Measurements from ENCODE around the gene LMX1A.

GRCh38 chr1:165189011-165189410, 167.5 kb downstream of the LMX1A start:
- TF ChIP-seq MAX (IDR thresholded peaks at IDR 0.05) (no peak), CEBPB (IDR thresholded peaks at IDR 0.05) (no peak), FOXM1 (IDR thresholded peaks at IDR 0.05; ENCODE audit: borderline replicate concordance, low read depth) (no peak), TCF12 (IDR thresholded peaks at IDR 0.05; ENCODE audit: low read depth) (no peak), ZBTB7A (IDR thresholded peaks at IDR 0.05; ENCODE audit: low read depth) (no peak), RAD21 (IDR thresholded peaks at IDR 0.05; ENCODE audit: low read depth) (no peak), TEAD4 (IDR thresholded peaks at IDR 0.05) (no peak), YY1 (IDR thresholded peaks at IDR 0.05; ENCODE audit: low read depth) (no peak), EP300 (IDR thresholded peaks at IDR 0.05; ENCODE audit: borderline replicate concordance) (no peak), NFIC (IDR thresholded peaks at IDR 0.05) (no peak), EGR1 (IDR thresholded peaks at IDR 0.05) (no peak), TAF1 (IDR thresholded peaks at IDR 0.05; ENCODE audit: low read depth) (no peak), CREB1 (IDR thresholded peaks at IDR 0.05; ENCODE audit: low read depth) (no peak), REST (IDR thresholded peaks at IDR 0.05; ENCODE audit: low read depth) (no peak)
